BE2C (cell line): Measurements from ENCODE around the gene XPC.

Source experiments
- DNase-seq: peaks from one replicate; pipeline ENCODE4 v3.0.0-alpha.2; 2020
- H3K27me3 ChIP-seq: fragments of 250-450 bp; sonication (Bioruptor Pico); 2 replicates; pipeline ENCODE4 v1.5.1; 2020; ENCODE audit warnings: mild to moderate bottlenecking
- H3K36me3 ChIP-seq: fragments of 250-450 bp; sonication (Bioruptor Pico); 2 replicates; pipeline ENCODE4 v1.5.1; 2020; ENCODE audit warnings: mild to moderate bottlenecking
- H3K4me1 ChIP-seq: fragments of 250-450 bp; sonication (Bioruptor Pico); 2 replicates; pipeline ENCODE4 v1.5.1; 2020
- H3K4me3 ChIP-seq: 2 replicates; pipeline ENCODE4 v1.5.1; 2011; ENCODE audit warnings: low read depth, low read length
- H3K9me3 ChIP-seq: fragments of 250-450 bp; sonication (Bioruptor Pico); 2 replicates; pipeline ENCODE4 v1.5.1; 2020
- CTCF ChIP-seq: IDR thresholded peaks from 2 replicates; pipeline ENCODE4 v1.5.1; 2012; ENCODE audit warnings: mild to moderate bottlenecking, low read depth, low read length

XPC gene

DNA sequence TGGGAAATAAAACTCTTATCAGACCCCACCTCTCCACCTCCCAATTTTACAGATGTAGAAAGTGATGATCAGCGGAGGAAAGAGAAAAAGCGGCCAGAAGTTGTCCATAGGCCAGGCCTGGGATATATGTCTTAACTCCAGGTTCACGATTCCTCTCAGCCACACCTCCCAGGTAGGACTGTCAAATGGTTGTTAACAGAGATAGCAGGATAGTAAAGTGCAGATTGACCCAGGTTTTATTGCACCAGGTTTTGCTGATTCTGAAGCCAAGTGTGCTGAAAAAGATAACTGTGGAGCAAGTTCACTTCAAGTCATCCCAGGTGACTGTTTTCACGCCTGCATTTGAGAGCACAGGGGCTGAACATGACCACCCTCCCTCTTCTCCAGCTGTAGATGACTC, 36.4 kb upstream of the XPC start:
- Histone ChIP-seq H3K9me3 (no peaks in the 10 kb centered on the region), H3K4me3 (no peak overlapping the region), H3K4me1 (no peaks in the 10 kb centered on the region), H3K27me3 (no peaks in the 10 kb centered on the region), H3K36me3 (no peaks in the 10 kb centered on the region)
- DNase-seq = no peak
- no peak for TF ChIP-seq CTCF

GRCh38 chr3:14213066-14213774, 34.8 kb upstream of the XPC start:
- H3K9me3 ChIP-seq = no peaks in the 10 kb centered on the region
- H3K4me1 ChIP-seq = no peaks in the 10 kb centered on the region
- no peak overlapping the region for H3K4me3 ChIP-seq
- H3K36me3 ChIP-seq = no peaks in the 10 kb centered on the region
- TF ChIP-seq CTCF = no peak
- no peaks in the 10 kb centered on the region for H3K27me3 ChIP-seq
- DNase-seq = no peak

DNA sequence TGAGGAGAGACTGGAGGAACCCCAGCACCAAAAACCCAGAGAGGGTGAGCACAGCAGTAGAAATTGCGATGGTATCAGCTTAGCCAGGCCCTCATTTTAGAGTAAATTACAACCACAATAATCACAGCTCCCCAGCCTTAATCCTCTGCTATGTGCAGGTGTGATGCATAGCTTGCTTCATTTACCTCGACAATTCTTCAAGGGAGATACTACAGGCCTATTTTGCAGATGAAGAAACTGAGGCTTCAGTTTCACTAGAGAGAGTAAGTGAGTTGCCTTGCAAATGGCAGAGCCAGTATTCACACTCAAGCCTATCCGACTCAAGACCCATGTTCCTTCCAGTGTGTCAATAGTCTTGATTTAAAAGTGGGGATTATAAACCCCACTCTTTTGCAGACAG, 33.6 kb upstream of the XPC start:
- Histone ChIP-seq H3K36me3 (no peaks in the 10 kb centered on the region), H3K27me3 (no peaks in the 10 kb centered on the region), H3K9me3 (no peaks in the 10 kb centered on the region), H3K4me1 (no peaks in the 10 kb centered on the region), H3K4me3 (no peak overlapping the region)
- no peak for DNase-seq
- no peak for TF ChIP-seq CTCF

GRCh38 chr3:14211621-14212020, 33.2 kb upstream of the XPC start:
- no peaks in the 10 kb centered on the region for H3K36me3 ChIP-seq
- H3K4me1 ChIP-seq = no peaks in the 10 kb centered on the region
- H3K9me3 ChIP-seq = no peaks in the 10 kb centered on the region
- TF ChIP-seq CTCF = no peak
- H3K27me3 ChIP-seq = no peaks in the 10 kb centered on the region
- DNase-seq = no peak
- H3K4me3 ChIP-seq = no peak overlapping the region

DNA sequence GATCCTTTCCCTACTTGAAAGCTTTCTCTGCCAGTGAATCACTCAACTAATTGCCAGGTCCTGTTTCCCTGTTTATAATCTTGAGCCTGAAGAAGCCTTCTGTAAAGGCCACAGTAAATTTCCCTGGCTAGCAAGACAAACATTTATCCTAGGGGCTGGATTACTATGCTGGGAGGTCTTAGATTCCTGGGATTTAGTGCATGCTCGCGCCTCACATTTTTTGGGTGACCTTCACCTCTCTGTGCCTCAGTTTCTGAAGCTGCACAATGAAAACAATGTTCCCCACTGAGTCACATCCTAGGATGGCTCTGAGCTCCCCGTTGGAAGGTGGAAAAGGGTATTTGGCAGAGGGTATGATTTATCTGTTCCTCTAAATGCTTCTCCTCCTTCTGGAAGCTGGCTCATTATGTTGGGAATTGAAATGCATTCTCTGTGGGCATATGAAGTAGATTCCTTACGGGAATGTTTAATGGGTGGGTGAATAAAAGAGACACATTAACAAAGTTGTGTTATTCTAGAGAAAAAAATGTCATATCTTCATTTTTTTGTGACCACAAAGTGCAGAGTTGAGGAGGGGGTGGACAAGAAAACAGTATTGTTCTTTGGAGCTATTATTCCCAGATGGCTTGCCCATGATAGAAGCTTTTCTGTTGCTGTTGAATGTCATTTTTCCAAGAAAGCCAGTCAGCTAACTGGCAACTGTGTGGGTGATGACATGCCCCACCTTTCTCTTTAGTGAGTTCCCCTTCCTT, 32.6 kb upstream of the XPC start:
- H3K36me3 ChIP-seq = no peaks in the 10 kb centered on the region
- H3K4me3 ChIP-seq = no peak overlapping the region
- DNase-seq = no peak

More for the DNA sequence above, 32.6 kb upstream of the XPC start:
- Histone ChIP-seq H3K9me3 (no peaks in the 10 kb centered on the region), H3K4me1 (no peaks in the 10 kb centered on the region), H3K27me3 (no peaks in the 10 kb centered on the region)
- TF ChIP-seq CTCF = no peak
